GM12878 (cell line): Measurements from ENCODE around the gene MFAP2.

Experiments used
- CREB1 ChIP-seq: IDR thresholded peaks from 2 replicates; pipeline ENCODE4 v1.6.1; 2012; ENCODE audit warnings: low read depth, mild to moderate bottlenecking, inconsistent platforms
- EZH2 ChIP-seq: IDR thresholded peaks from 2 replicates; pipeline ENCODE4 v1.6.1; 2012; ENCODE audit warnings: low read depth, mild to moderate bottlenecking, control low read depth, inconsistent platforms, low read length, borderline replicate concordance; ENCODE audit not compliant: control insufficient read depth
- MTA3 ChIP-seq: IDR thresholded peaks from 2 replicates; pipeline ENCODE4 v1.6.1; 2012; ENCODE audit warnings: low read length, inconsistent platforms, borderline replicate concordance
- NRF1 ChIP-seq: conservative IDR thresholded peaks from 2 replicates; pipeline ENCODE4 v1.6.1; 2011; ENCODE audit warnings: mild to moderate bottlenecking, low read depth, low read length, improper control_type of control experiment
- POLR2A ChIP-seq: IDR thresholded peaks from 2 replicates; pipeline ENCODE4 v1.6.1; 2011; ENCODE audit warnings: low read depth, mild to moderate bottlenecking, low read length
- TARDBP ChIP-seq: IDR thresholded peaks from 2 replicates; pipeline ENCODE4 v1.6.1; 2016; ENCODE audit warnings: borderline replicate concordance
- TF ChIP-seq, protein P1 (sequence below), 3 experiments: IDR thresholded peaks in 2 of 3; conservative IDR thresholded peaks in 1 of 3; 2 replicates each; pipeline ENCODE4 v1.5.1; 2011; ENCODE audit warnings: low read depth in 3 of 3, low read length in 3 of 3, mild to moderate bottlenecking in 3 of 3, control low read depth in 2 of 3, moderate library complexity in 2 of 3, inconsistent platforms in 1 of 3, mixed read lengths in 1 of 3; ENCODE audit not compliant: control insufficient read depth in 2 of 3, insufficient read depth in 1 of 3; ENCODE audit errors: extremely low read depth in 1 of 3
- TF ChIP-seq, protein P2 (sequence below): IDR thresholded peaks from 2 replicates; pipeline ENCODE4 v1.6.1; 2011; ENCODE audit warnings: borderline replicate concordance, low read depth, mild to moderate bottlenecking, moderate library complexity, low read length; ENCODE audit not compliant: insufficient read depth, poor library complexity, severe bottlenecking

DNA sequence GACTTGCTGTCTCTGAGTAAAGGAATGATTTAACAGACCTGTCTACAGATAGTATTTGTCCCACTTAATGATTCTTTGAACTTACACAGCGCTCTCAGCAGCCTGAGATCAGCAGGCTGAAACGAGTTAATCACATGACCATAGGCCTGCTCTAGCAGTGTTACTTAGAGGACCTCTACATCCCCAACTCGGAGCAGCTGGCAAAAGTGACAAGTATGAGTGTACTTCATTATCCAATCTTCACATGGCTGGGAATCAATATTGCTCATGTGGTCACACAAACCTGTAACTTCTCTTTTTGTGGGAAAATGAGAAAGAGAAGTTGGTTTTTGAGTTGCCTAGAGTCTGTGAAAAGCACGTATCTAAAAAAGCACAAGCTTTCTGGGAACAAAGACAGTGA is 42.7 kb upstream of the MFAP2 start:
- TF ChIP-seq, protein P1, sequence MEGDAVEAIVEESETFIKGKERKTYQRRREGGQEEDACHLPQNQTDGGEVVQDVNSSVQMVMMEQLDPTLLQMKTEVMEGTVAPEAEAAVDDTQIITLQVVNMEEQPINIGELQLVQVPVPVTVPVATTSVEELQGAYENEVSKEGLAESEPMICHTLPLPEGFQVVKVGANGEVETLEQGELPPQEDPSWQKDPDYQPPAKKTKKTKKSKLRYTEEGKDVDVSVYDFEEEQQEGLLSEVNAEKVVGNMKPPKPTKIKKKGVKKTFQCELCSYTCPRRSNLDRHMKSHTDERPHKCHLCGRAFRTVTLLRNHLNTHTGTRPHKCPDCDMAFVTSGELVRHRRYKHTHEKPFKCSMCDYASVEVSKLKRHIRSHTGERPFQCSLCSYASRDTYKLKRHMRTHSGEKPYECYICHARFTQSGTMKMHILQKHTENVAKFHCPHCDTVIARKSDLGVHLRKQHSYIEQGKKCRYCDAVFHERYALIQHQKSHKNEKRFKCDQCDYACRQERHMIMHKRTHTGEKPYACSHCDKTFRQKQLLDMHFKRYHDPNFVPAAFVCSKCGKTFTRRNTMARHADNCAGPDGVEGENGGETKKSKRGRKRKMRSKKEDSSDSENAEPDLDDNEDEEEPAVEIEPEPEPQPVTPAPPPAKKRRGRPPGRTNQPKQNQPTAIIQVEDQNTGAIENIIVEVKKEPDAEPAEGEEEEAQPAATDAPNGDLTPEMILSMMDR (IDR thresholded peaks at IDR 0.05 in 2 of 3, conservative IDR thresholded peaks at IDR 0.05 in 1 of 3; ENCODE audit: control insufficient read depth in 2 of 3, extremely low read depth in 1 of 3, insufficient read depth in 1 of 3, low read depth in 3 of 3, low read length in 3 of 3) = no peak
- no peak for TF ChIP-seq POLR2A
- no peak for TF ChIP-seq MTA3
- TF ChIP-seq, protein P2, sequence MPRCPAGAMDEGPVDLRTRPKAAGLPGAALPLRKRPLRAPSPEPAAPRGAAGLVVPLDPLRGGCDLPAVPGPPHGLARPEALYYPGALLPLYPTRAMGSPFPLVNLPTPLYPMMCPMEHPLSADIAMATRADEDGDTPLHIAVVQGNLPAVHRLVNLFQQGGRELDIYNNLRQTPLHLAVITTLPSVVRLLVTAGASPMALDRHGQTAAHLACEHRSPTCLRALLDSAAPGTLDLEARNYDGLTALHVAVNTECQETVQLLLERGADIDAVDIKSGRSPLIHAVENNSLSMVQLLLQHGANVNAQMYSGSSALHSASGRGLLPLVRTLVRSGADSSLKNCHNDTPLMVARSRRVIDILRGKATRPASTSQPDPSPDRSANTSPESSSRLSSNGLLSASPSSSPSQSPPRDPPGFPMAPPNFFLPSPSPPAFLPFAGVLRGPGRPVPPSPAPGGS = no peak
- no peak for TF ChIP-seq EZH2
- no peak for TF ChIP-seq CREB1
- no peak for TF ChIP-seq NRF1
- TF ChIP-seq TARDBP = no peak
